Cardiac fibroblast (primary cell): ENCODE results near the gene HAPLN3.

Source experiments
- DNase-seq, 2 donors: peaks; one replicate each; pipeline versions ENCODE4 v3.0.0 to v3.0.0-alpha.2; 2010; ENCODE audit warnings: low read depth in 2 of 2
- H3K4me3 ChIP-seq, 2 donors: replicated peaks in 1 of 2; 1 replicate in 1 of 2; 2 replicates in 1 of 2; pipeline ENCODE4 v1.5.1; 2011; ENCODE audit warnings: low read depth in 2 of 2, low read length in 2 of 2, mild to moderate bottlenecking in 2 of 2, moderate library complexity in 1 of 2
- TF ChIP-seq, protein P1 (sequence below): IDR thresholded peaks from one replicate; pipeline ENCODE4 v1.5.1; 2011; ENCODE audit warnings: low read depth, mild to moderate bottlenecking, low read length, inconsistent platforms

HAPLN3 gene

DNA sequence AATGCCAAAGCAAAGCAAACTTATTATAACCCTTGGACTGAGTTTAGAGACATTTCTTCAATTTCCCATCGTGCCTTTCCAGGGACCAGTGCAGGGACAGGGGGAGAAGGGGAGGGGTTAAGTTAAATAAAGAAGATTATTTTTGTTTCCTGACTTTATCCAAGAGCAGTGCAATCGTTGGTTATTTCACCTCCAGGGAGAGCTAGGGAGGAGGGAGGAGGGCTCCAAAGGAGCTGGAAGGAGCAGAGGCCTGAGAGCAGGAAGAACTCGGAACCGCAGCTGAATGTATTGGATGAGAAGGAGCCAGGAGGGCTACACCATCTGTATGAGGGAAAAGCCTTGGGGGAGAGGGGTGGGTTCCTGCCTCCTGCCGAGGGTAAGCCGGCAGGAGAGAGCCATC, 20.7 kb downstream of the HAPLN3 start:
- TF ChIP-seq, protein P1, sequence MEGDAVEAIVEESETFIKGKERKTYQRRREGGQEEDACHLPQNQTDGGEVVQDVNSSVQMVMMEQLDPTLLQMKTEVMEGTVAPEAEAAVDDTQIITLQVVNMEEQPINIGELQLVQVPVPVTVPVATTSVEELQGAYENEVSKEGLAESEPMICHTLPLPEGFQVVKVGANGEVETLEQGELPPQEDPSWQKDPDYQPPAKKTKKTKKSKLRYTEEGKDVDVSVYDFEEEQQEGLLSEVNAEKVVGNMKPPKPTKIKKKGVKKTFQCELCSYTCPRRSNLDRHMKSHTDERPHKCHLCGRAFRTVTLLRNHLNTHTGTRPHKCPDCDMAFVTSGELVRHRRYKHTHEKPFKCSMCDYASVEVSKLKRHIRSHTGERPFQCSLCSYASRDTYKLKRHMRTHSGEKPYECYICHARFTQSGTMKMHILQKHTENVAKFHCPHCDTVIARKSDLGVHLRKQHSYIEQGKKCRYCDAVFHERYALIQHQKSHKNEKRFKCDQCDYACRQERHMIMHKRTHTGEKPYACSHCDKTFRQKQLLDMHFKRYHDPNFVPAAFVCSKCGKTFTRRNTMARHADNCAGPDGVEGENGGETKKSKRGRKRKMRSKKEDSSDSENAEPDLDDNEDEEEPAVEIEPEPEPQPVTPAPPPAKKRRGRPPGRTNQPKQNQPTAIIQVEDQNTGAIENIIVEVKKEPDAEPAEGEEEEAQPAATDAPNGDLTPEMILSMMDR = no peak
- DNase-seq = no peak
- no peak overlapping the region for H3K4me3 ChIP-seq

DNA sequence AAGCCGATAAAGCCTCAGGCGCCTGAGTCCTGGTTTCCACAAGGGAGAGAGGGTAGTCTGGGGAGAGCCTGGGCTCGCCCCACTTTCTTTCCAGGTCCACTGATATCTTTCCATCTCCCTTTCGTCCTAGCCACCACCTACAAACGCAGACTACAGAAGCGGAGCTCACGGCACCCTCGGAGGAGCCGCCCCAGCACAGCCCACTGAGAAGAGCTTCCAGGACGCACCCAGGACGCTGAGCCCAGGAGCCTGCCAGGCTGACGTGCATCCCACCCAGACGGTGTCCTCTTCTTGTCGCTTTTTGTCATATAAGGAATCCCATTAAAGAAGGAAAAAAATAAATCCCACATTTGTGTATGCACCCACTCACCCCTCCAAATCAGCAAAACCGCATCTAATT, 21.1 kb downstream of the HAPLN3 start:
- H3K4me3 ChIP-seq = no peak overlapping the region
- no peak for DNase-seq
- TF ChIP-seq, protein P1 = no peak

DNA sequence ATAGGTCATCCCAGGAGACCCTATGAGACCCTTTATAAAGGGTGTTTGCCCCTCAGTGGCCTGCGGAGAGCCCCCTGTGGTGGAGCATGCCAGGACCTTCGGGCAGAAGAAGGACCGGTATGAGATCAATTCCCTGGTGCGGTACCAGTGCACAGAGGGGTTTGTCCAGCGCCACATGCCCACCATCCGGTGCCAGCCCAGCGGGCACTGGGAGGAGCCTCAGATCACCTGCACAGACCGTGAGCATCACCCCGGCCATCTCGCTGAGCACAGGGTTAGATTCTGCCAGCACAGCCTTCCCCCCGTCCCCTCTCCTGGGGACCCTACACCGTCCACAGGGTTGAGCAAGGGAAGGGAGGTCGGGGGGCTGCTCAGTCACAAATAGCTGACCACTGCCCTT, 21.6 kb downstream of the HAPLN3 start:
- H3K4me3 ChIP-seq = no peak overlapping the region
- DNase-seq = no peak
- TF ChIP-seq, protein P1 = no peak

DNA sequence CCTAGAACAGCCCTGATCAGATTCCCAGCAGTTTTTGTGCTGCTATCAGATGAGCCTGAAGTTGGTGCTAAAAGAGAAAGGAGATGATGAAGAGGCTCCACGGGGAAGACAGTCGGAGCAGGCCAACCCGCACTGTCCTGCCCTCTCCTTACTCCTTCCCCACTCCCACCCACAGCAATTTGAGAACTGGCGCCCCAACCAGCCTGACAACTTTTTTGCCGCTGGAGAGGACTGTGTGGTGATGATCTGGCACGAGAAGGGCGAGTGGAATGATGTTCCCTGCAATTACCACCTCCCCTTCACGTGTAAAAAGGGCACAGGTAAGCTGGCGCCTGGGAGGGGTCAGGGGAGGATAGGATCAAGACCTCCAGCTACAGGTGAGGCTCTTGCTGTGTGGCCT, 22.6 kb downstream of the HAPLN3 start:
- DNase-seq = no peak
- H3K4me3 ChIP-seq = no peak overlapping the region
- TF ChIP-seq, protein P1 = no peak

DNA sequence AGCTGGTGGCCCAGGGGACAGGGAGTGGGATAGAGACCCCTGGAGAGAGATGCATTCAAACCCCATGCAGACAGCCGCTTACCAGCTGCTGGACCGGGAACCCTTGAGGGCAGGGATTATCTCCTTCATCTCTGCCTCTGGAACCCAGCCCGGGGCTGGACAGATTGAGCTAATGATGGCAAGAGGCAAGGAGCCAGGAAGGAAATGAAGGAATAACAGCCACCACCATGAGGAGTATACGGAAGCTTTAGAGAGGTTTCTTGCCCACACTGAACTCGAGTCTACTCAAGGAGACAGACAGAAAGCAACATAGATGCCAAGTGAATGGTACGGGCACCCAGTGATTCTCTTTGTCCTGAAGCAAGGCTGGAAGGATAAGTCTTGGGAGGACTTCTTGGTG, 23.2 kb downstream of the HAPLN3 start:
- TF ChIP-seq, protein P1 = no peak
- no peak for DNase-seq

DNA sequence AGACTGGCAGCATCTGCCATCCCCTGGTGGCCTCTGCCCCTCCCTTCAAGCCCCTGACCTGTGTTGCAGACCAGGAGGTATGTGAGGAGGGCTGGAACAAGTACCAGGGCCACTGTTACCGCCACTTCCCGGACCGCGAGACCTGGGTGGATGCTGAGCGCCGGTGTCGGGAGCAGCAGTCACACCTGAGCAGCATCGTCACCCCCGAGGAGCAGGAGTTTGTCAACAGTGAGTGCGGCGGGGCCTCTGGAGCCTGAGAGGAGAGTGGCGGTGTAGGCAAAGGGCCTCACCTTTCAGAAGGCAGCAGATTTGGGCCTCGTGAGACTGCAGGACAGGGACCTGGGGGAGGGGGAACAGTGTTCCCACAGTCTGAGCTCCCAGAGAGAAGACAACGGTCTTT, 24.0 kb downstream of the HAPLN3 start:
- TF ChIP-seq, protein P1 = no peak
- no peak for DNase-seq
- no peak overlapping the region for H3K4me3 ChIP-seq

More for the DNA sequence above, 23.2 kb downstream of the HAPLN3 start:
- H3K4me3 ChIP-seq = no peak overlapping the region

DNA sequence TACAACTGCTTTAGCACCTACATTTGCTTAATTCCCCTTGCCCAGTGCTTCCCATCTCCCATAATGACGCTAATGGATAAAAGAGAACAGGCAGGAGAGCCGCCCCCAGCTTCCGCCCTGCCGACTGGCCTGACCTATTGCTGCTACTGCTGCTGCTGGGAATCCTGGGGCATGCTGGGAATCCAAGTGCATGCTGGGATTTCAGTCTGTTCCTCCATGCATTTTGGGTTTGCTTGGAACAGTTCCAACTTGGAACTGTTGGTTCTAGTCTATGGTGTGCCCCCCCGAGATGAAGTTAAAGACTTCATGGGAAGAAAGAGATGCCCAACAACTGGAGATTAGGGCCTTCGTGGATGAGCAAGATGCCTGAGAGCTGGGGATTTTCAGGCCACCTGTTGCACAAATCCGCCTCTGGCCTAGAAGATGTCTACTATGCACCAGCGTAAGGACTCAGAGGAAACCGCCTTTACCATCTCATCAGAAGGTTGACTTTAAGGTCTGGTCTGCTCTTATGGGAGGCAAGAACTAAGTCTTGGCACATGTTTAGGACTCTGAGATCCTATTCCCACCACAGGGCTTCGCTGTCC, 29.0 kb downstream of the HAPLN3 start:
- TF ChIP-seq, protein P1 = no peak
- no peak overlapping the region for H3K4me3 ChIP-seq
- DNase-seq = no peak
